ENCODE data around the gene PRUNE2. TPM values are rescaled to one million over a fixed set of nuclear protein-coding genes. Genes with fewer than 3 reads are reported as not detected.

The PRUNE2 gene
- total RNA-seq, 2 donors from 2014 or later = 12.1 to 90.0 TPM

DNA sequence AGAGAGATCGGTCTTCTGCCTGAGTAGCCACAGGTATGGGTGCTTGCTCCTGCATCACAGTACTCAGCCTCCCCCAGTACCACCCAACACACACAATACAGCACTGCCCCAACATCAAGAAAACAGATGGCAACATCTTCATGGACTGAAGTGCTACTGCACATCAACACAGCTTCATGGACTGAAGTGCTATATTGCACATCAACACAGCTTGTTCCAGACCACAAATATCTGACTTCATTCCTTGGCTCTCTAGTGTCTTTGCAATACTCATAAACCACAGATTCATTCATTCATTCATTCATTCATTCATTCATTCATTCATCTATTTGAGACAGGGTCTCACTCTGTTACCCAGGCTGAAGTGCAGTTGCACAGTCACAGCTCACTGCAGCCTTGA lies 172.8 kb downstream of the PRUNE2 start:
- Histone ChIP-seq H3K9me3 (no peaks in the 10 kb centered on the region), H3K27me3 (no peaks in the 10 kb centered on the region), H3K36me3 (no peaks in the 10 kb centered on the region), H3K4me3 (no peak overlapping the region), H3K9ac (ENCODE audit: low read depth in 2 of 2, low read length in 2 of 2) (no peak overlapping the region), H3K4me1 (no peaks in the 10 kb centered on the region), H3K27ac (no peak overlapping the region)
- intact Hi-C loops (cut with DNase I) = no loop called here
- TF ChIP-seq, protein P1, sequence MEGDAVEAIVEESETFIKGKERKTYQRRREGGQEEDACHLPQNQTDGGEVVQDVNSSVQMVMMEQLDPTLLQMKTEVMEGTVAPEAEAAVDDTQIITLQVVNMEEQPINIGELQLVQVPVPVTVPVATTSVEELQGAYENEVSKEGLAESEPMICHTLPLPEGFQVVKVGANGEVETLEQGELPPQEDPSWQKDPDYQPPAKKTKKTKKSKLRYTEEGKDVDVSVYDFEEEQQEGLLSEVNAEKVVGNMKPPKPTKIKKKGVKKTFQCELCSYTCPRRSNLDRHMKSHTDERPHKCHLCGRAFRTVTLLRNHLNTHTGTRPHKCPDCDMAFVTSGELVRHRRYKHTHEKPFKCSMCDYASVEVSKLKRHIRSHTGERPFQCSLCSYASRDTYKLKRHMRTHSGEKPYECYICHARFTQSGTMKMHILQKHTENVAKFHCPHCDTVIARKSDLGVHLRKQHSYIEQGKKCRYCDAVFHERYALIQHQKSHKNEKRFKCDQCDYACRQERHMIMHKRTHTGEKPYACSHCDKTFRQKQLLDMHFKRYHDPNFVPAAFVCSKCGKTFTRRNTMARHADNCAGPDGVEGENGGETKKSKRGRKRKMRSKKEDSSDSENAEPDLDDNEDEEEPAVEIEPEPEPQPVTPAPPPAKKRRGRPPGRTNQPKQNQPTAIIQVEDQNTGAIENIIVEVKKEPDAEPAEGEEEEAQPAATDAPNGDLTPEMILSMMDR (IDR thresholded peaks at IDR 0.05) = no peak
- no peak for DNase-seq

DNA sequence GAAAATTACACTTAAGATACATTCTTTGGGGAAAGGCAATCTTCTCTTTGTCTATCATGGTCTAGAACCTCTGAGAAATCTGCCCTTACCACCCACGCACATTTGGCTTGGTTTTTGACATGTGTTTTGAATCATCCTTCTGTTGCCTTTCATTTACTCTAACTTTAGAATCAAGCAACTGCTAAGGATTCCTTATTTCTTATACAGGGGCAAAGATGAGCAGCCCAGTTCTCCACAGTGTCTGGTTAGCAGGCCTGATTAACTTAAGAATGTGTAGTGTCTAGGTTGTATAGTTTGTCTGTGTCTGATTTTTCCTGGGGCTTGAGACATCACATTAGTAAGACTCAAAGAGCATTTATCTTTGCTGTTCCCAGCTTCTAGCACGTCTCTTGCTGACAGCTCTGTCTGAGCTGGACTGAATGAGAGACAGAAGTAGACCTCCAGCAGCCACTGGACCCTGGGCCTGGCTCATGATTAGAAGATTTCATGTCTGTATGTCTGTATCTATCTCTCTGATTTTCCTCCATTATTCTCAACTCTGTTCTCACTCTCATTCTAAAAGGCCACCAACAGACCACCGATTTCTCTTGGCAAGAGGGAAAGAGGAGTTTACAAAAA lies 173.5 kb downstream of the PRUNE2 start:
- Histone ChIP-seq H3K36me3 (no peaks in the 10 kb centered on the region), H3K9me3 (no peaks in the 10 kb centered on the region), H3K9ac (ENCODE audit: low read depth in 2 of 2, low read length in 2 of 2) (no peak overlapping the region), H3K4me3 (no peak overlapping the region), H3K27me3 (no peaks in the 10 kb centered on the region), H3K4me1 (no peaks in the 10 kb centered on the region), H3K27ac (no peak overlapping the region)
- TF ChIP-seq, protein P1 (IDR thresholded peaks at IDR 0.05) = no peak
- no peak for DNase-seq
- intact Hi-C loops (cut with DNase I) = no loop called here

DNA sequence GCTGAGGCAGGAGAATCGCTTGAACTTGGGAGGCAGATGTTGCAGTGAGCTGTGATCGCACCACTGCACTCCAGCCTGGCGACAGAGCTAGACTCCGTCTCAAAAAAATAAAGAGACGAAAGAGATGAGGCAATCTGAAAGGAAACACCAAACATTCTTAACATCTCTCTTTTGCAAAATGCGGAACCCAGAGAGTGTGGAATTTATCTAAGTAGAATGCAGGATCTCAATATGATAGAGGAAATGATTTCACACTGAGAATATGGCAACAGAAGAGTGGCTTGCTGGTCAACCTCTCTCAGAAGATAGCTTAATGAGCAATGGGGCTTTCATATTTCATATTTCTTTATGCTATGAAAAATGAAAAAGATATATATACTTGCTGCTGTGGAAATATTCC lies 175.1 kb downstream of the PRUNE2 start:
- no peaks in the 10 kb centered on the region for H3K9me3 ChIP-seq
- intact Hi-C loops (cut with DNase I) = no loop called here
- no peak overlapping the region for H3K4me3 ChIP-seq
- TF ChIP-seq, protein P1 (IDR thresholded peaks at IDR 0.05) = no peak
- H3K36me3 ChIP-seq = no peaks in the 10 kb centered on the region
- no peak overlapping the region for H3K27ac ChIP-seq
- H3K9ac ChIP-seq (ENCODE audit: low read depth in 2 of 2, low read length in 2 of 2) = no peak overlapping the region
- H3K27me3 ChIP-seq = no peaks in the 10 kb centered on the region
- no peak for DNase-seq
- H3K4me1 ChIP-seq = no peaks in the 10 kb centered on the region

DNA sequence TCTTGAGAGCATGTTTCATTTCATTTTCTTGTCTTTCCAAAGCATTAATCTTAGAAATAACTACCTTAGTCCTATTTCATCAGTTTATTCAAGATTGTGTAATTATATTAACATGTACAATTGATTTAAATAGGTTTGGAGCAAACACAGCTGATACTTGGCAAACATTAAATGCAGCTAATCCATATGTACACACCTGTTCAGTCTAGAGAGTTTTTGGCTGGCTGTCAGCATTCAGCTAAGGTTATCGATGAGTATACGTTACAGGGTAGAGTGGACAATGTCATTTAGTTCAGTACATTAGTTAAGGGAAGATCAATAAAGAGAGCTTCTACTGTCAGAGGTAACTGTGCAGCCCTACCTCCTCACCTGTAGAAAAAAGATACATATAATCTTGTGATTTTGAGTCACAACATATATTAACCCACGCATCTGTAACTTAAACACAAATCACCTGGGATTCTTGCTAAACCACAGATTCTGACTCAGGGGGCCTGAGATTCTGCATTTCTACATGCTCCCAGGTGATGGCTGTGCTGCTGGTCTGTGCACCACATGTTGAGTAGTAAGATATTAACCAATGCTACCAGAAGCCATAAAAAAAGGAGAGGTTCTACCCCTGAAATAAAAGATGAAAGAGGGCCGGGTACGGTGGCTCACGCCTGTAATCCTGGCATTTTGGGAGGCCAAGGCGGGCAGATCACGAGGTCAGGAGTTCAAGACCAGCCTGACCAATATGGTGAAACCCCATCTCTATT lies 175.8 kb downstream of the PRUNE2 start:
- TF ChIP-seq, protein P1 (IDR thresholded peaks at IDR 0.05) = no peak
- Histone ChIP-seq H3K9ac (ENCODE audit: low read depth in 2 of 2, low read length in 2 of 2) (no peak overlapping the region), H3K36me3 (no peaks in the 10 kb centered on the region), H3K27ac (no peak overlapping the region), H3K4me3 (no peak overlapping the region), H3K4me1 (no peaks in the 10 kb centered on the region), H3K27me3 (no peaks in the 10 kb centered on the region), H3K9me3 (no peaks in the 10 kb centered on the region)
- intact Hi-C loops (cut with DNase I) = no loop called here
- no peak for DNase-seq

DNA sequence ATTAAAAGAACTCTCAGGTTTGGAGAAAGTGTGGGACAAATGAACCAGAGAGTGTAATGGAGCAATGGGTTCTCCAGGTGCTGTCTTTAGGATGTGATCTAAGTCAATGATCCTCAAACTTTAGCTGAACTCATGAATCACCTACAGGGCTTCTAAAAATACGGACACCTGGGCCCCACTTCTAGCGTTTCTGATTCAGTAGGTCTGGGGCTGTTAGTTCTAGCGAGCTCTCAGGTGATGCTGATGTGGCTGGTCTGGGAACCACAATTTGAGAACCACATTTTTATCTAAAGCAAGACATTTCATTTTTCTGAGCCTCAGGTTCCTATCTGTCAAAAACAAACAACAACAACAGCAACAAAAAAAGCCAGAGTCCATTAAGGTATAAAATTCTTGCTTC lies 176.8 kb downstream of the PRUNE2 start:
- no peak for DNase-seq
- H3K9me3 ChIP-seq = no peaks in the 10 kb centered on the region
- no peaks in the 10 kb centered on the region for H3K27me3 ChIP-seq
- H3K9ac ChIP-seq (ENCODE audit: low read depth in 2 of 2, low read length in 2 of 2) = no peak overlapping the region
- no peaks in the 10 kb centered on the region for H3K36me3 ChIP-seq
- intact Hi-C loops (cut with DNase I) = no loop called here
- H3K4me1 ChIP-seq = no peaks in the 10 kb centered on the region
- no peak overlapping the region for H3K4me3 ChIP-seq
- TF ChIP-seq, protein P1 (IDR thresholded peaks at IDR 0.05) = no peak
- no peak overlapping the region for H3K27ac ChIP-seq
